Stimulated activated CD8-positive, alpha-beta memory T cell treated with anti-CD3 and anti-CD28 coated beads, Interleukin-7, amount 100 ng/mL, for 1 hour (primary cell): Measurements from ENCODE around the gene PLCD3.

Experiments
- DNase-seq, 2 donors: peaks; one replicate each; pipeline ENCODE4 v3.0.0-alpha.2; 2020; ENCODE audit warnings: low read depth in 2 of 2

The PLCD3 gene, protein sequence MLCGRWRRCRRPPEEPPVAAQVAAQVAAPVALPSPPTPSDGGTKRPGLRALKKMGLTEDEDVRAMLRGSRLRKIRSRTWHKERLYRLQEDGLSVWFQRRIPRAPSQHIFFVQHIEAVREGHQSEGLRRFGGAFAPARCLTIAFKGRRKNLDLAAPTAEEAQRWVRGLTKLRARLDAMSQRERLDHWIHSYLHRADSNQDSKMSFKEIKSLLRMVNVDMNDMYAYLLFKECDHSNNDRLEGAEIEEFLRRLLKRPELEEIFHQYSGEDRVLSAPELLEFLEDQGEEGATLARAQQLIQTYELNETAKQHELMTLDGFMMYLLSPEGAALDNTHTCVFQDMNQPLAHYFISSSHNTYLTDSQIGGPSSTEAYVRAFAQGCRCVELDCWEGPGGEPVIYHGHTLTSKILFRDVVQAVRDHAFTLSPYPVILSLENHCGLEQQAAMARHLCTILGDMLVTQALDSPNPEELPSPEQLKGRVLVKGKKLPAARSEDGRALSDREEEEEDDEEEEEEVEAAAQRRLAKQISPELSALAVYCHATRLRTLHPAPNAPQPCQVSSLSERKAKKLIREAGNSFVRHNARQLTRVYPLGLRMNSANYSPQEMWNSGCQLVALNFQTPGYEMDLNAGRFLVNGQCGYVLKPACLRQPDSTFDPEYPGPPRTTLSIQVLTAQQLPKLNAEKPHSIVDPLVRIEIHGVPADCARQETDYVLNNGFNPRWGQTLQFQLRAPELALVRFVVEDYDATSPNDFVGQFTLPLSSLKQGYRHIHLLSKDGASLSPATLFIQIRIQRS

DNA sequence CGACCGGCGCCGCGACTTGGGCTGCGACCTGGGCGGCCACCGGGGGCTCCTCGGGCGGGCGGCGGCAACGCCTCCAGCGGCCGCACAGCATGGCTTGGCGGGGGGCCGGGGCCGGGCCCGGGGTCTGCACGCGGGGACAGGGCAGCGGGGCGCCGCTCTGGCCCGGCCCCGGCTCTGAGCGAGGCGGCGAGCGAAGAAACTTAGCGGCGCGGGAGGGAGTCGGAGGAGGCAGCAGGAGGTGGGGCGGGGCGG, at the start of gene PLCD3:
Gene PLCD3 (minus strand): TSS at position 196 of the 252 bp plus-strand sequence. CDS start 105 bp downstream, at position 91.
- DNase-seq = no peak

GRCh38 chr17:45177563-45177962, 45.2 kb upstream of the PLCD3 start:
- no peak for DNase-seq

GRCh38 chr17:45175759-45176115, 43.4 kb upstream of the PLCD3 start:
- DNase-seq = no peak

DNA sequence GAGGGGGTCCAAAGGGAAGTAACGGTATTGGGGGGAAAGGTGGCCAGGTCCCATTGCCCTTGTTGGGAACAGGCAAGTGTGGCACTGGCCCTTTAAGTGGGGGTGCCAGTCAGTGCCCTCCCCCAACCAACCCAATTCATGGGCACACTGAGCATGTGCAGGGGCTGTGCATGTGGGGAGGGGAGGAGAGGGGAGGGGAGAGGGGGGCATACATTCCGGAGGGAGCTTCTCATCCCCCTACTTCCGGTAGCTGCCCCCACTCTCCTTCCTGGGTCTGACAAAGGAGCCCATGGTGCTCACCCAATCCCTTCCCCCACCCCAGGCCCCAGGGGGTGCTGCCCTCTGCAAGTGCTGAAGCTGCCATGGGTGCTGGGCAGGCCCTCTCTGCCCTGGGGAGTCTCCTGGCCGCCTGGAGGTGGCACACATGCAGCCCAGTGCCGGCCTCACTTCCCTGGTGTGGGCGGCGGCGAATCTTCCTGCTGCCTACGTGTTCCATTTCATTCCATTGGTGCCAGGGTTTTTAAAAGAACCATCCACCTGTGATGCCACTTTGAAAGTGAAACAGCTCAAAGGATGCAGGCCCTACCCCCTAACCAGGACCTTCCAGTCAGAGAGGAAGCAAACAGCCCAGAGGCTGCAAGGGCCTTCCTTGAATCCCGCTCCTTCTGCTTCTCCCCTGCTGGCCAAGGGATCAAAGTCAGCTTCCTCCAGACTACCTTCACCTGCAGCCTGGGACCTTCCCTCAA, 40.4 kb upstream of the PLCD3 start:
- peak in 1 of 2 donors; percentile 35 for DNase-seq

DNA sequence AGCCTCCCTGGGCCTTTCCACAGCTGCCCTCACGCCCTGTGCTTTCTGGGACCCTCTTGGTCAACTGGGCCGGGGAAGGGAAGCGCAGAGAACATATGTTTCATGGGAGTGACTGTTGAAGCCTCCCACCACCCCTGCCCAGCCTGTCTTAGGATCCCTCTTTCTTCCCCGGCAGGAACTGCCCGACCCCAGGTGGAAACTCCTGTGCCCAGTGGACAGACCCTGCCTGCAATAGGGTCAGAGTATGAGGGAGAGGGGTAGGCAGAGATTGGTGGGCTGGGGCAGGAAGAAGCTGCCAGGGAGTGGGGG, 39.9 kb upstream of the PLCD3 start:
- no peak for DNase-seq

GRCh38 chr17:45171338-45172231, 39.3 kb upstream of the PLCD3 start:
- no peak for DNase-seq

GRCh38 chr17:45170931-45171337, 38.6 kb upstream of the PLCD3 start:
- DNase-seq = no peak

DNA sequence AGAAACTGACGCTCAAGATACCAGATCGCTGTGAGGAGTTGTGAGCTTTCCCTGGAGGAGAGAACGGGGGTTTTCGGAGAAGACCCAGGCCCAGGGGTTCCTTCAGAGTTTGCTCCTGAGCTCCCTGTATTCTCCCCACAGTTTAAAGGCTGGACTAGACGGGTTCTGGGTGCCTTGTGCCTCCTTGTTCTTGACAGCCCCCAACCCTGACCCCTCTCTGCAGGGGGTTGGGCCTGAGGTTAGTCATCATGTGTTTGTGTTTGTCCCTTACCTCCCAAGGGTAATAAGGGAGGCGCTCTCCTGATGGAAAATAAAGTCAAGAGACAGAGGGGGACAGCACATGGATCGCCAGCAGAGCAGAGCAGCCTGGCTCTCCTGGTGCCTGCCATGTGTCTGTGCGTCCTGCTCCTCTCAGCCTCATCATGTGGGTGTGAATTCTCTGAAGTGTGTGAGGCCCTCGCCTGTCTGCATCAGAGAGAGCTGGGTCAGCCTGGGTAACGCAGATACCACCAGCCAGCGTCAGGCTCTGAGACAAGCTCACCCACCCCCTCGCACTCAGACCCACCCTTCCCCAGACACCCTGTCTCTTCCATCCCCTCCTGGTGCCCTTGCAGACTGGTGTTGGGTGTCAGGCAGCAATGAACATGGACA, 38.1 kb upstream of the PLCD3 start:
- DNase-seq = no peak

DNA sequence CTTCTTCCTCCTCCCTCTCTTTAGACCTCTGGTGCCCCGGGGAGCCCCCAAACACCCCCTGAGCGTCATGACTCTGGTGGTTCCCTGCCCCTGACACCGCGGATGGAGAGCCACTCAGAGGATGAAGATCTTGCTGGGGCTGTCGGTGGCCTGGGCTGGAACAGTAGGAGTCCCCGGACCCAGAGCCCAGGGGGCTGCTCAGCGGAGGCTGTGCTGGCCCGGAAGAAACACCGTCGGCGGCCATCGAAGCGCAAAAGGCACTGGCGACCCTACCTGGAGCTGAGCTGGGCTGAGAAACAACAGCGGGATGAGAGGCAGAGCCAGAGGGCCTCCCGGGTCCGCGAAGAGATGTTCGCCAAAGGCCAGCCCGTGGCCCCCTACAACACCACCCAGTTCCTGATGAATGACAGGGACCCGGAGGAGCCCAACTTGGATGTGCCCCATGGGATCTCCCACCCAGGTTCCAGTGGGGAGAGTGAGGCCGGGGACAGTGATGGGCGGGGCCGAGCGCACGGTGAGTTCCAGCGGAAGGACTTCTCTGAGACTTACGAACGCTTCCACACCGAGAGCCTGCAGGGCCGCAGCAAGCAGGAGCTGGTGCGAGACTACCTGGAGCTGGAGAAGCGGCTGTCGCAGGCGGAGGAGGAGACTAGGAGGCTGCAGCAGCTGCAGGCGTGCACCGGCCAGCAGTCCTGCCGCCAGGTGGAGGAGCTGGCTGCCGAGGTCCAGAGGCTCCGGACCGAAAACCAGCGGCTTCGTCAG, 36.9 kb upstream of the PLCD3 start:
- no peak for DNase-seq

GRCh38 chr17:45164734-45165269, 32.5 kb upstream of the PLCD3 start:
- DNase-seq = no peak

DNA sequence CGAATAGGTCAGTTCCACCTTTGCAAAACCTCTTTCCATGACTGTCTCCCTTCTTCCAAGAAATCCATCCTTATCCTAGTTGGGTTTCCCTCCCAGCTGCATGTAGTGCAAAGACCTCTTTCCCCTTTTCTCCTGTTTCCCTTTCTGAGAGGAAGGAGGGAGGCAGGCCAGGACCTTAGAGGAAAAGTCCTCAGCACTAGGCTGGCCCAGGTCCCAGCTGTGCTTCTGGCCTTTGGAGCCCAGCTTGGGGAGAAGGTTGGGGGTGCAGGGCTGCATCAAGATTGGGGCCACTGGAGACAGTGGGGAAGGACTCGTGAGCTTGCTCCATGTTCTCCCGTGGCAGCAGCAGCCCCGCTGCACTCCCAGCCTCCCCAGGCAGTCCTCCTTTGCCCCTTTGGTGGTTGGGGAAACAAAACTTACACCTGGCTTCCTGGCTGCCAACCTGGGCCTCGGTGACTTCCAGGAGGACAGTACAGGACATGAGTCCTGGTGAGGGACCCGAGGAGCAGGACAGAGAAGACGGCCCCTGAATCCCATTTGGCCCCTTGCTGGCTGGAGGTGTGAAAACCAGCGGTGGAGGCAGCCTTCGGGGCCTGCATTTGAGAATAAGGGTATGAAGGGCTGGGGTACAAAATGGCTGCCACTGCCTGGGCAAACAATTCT, 29.8 kb upstream of the PLCD3 start:
- DNase-seq = no peak

- peak; percentile 98 for DNase-seq
Measured at GRCh38 chr17:45161288-45162024, 29.1 kb upstream of the PLCD3 start, which contains the start of gene HEXIM2. TSS of gene HEXIM2 (plus strand) at chr17:45161875. CDS start at chr17:45162794, 919 bp downstream.

DNA sequence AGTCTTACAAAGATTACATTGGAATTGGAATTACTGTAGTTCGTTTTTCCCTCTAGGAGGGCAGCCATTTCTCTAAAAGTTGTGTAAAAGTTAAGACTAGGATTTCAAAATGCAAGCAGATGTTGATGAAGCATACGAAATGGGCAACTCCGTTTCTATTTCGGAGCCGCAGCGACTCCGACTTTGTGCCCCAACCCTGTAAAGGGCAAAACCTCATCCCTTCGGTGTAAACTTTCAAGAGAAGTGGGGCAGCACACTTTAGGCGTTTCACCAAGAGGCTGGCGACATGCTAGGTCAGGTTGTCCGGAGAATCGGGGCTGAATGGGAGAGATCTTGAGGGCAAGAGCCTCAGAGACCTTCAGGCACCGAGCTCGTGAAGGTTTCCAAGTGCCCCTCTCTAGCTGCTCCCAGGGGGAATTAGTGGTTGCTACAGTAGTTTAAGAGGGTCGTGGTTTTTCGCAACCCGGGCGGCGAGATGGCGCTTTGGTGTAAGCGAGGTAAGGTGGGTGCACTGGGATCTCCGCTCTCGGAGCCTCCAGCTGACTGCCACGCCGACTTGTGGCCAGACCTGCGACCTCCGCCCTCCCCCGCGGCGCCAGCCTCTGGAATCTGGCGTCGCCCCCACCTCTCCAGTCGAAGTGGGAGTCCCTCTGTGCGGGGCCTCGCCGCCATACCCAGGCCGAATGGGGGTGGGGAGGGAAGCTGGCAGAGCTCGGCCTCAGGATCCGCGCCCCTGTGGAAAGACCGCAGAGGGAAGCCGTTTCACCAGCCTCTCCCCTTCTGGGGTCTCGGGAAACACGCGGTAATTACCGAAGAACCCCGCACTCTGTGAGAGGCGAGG, 28.4 kb upstream of the PLCD3 start:
- DNase-seq = peak in 1 of 2 donors; percentile 36

DNA sequence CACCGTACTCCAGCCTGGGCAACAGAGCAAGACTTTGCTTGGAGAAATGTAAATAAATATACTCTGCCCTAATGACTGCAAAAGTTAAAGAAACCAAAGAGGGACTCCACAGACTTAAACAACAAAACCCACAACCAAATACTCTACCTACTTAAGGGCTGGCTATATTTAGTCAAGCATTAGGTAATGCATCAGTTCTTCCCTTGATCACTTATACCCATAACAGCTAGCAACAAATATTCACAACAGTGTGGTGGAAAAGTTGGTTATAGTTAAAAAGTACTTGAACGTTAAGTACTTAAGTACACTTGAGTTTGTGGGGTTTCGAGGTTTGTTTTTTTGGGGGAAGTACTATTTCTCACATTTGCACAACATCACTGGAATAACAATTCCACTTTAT, 23.9 kb upstream of the PLCD3 start:
- no peak for DNase-seq

DNA sequence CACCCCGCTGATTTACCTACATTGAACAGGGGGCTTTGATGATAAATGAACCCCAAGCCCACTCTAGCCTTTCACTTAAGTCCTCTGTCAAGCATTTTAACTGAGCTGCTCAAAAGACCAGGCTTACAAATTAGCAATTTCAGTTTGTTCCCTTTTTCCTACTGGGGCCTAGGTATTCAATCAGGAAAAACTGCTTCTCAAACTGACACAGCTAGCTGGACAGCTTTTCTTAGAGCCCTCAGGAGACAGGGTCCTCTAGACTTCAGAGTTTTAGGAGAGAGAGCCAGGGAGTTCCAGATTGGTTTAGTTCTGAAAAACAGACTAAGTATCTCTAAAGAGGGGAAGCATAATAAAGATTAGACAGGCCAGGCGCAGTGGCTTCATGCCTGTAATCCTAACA, 23.2 kb upstream of the PLCD3 start:
- no peak for DNase-seq

GRCh38 chr17:45155029-45155428, 22.7 kb upstream of the PLCD3 start:
- no peak for DNase-seq

DNA sequence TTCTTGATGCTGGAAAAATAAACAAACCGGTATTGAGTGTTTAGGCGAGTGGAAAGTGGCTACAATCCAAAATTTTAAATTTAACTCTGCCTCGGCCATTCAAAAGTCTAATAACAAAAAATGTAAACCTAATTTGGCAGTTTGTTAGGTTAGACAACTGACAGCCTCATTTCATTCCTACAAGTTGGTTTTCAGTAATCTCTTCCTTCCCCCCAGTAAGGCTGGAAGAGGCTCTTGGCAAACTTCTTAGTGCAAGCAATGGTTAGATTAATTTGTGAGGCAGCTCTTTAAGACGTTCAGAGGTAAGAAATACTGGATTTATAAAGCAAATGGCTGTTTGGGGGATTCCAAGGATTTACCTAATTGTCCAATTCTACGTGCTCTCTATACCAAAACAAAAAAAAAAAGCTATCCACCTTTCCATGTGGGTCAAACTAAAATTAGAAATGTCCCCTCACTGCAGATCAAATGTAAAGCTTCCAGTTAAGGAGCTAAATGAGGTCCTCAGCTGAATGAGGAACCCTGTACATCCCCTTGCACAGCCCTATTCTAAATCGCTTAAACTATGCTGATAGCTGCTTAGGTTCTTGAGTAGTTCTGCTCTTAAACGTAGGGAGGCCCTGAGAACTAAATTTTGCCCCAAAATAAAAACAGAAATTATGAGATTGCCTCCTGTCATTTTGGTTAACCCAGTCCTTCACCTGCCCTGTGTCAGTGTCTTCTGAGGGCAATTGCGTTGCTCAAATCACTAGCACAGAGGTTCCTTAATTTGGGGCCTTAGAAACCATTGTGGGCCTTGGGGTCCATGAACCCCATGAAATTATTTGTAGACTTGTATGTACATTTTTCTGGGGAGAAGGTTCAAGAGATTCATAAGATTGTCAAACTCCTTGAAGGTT, 18.8 kb upstream of the PLCD3 start:
- no peak for DNase-seq
